ENCODE data around the gene SIGLEC1.

DNA sequence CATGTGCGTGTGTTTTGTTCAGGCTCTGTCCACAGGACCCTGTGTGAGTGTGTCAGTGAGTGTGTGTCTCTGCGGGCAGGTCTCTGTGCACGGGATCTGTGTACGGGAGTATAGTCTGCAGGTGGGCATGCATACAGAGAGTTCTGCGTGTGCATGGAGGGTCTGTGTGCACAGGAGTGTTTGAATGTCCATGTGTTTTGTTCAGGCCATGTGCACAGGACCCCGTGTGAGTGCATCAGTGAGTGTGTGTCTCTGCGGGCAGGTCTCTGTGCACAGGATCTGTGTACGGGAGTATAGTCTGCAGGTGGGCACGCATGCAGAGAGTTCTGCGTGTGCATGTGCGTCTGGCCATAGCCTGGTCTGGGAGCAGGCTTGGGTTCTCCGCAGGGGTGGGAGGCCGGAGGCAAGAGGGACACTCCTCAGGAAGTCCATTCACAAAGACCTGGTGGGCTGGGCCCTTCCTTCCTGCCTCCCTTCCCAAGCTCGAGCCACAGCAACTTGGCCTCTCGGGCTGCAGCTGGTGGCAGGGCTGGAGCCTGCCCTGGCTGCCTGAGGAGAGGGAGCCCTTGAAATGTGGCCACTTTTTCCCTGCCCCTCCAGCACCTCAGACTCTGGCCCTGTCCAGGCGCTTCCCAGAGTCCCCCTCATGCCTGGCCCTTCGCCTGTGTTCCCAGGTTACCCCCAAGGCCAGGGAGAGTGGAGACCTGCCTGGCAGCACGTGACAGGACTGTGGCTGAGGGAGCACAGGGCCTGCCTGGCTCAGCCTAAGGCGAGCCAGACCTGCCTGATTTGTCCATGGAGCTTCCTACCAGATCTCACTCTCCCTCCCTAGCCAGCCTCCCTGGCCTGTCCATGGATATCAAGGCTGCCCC lies 26.9 kb upstream of the SIGLEC1 start:
- TF ChIP-seq CTCF (IDR thresholded peaks at IDR 0.05; ENCODE audit: low read depth, low read length, poor library complexity, severe bottlenecking) = no peak
- no peak for TF ChIP-seq EZH2phosphoT487 (IDR thresholded peaks at IDR 0.05; ENCODE audit: borderline replicate concordance, low read length)
